ENCODE data around the gene ITFG1.
"Not testable (repeated sequence)": the region's sequence is repeated elsewhere in the genome, so short reads cannot be mapped to it uniquely, and the experiment has no call there.

Gene ITFG1

DNA sequence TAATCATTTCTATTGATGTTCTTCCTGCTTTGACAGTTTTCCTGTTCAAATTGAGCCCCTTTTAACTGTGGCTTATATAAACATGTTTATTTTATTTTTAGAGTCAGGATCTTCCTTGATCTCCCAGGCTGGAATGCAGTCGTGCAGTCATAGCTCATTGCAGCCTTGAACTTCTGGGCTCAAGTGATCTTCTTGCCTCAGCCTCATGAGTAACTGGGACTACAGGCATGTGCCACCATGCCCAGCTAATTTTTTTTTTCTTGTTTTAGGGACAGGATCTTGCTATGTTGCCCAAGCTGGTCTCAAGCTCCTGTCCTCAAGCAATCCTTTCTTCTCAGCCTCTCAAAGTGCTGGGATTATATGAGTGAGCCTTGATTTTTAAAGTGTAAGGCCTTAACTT is 14.9 kb upstream of the ITFG1 start:
- no peak for DNase-seq (ENCODE audit: low read depth)
- TF ChIP-seq, protein P1, sequence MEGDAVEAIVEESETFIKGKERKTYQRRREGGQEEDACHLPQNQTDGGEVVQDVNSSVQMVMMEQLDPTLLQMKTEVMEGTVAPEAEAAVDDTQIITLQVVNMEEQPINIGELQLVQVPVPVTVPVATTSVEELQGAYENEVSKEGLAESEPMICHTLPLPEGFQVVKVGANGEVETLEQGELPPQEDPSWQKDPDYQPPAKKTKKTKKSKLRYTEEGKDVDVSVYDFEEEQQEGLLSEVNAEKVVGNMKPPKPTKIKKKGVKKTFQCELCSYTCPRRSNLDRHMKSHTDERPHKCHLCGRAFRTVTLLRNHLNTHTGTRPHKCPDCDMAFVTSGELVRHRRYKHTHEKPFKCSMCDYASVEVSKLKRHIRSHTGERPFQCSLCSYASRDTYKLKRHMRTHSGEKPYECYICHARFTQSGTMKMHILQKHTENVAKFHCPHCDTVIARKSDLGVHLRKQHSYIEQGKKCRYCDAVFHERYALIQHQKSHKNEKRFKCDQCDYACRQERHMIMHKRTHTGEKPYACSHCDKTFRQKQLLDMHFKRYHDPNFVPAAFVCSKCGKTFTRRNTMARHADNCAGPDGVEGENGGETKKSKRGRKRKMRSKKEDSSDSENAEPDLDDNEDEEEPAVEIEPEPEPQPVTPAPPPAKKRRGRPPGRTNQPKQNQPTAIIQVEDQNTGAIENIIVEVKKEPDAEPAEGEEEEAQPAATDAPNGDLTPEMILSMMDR (IDR thresholded peaks at IDR 0.05; ENCODE audit: control insufficient read depth, insufficient read depth, low read depth, low read length, missing control alignments): no peak
- no peak overlapping the region for H3K4me3 ChIP-seq (ENCODE audit: control insufficient read depth, low read depth, low read length)

DNA sequence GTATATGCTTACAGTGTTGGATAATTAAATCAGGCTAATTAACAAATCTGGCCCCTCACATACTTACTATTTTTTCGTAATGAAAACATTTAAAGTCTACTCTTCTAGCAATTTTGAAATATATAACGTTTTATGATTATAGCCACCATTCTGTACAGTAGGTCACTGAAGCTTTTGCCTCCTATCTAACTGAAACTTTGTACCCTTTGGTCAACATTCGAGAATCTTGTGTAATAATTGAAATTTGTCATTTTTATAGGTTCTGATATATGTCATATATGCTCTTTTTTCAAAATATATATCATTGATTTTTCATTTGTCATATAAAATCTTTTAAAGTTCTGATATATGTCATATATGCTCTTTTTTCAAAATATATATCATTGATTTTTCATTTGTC is 12.9 kb upstream of the ITFG1 start:
- TF ChIP-seq, protein P1 (IDR thresholded peaks at IDR 0.05; ENCODE audit: control insufficient read depth, insufficient read depth, low read depth, low read length, missing control alignments): no peak
- H3K4me3 ChIP-seq (ENCODE audit: control insufficient read depth, low read depth, low read length): no peak overlapping the region
- no peak for DNase-seq (ENCODE audit: low read depth)

- DNase-seq (ENCODE audit: low read depth); H3K4me3 ChIP-seq (ENCODE audit: control insufficient read depth, low read depth, low read length): not testable (repeated sequence)
These were observed 12.1 kb upstream of the ITFG1 start for GRCh38 chr16:47473004-47473403.

DNA sequence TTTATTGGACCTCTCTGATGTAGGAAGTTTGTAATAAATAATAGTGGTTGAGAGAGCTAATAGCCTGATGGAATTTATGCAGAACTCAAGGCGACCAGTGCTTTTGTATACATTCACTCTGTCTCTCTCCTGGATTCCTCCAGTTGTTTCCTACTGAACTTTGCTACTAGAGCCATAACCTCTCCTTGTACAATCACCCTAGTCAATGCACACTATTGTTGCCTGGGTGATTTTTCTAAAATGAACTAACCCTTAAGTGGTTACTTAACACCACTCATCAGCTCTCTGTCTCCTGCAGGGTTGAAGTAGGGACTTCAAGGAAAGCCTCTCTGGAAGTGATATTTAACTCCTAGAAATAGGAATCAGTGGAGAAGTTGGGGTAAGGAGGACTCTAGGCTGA is 9.9 kb upstream of the ITFG1 start:
- TF ChIP-seq, protein P1 (IDR thresholded peaks at IDR 0.05; ENCODE audit: control insufficient read depth, insufficient read depth, low read depth, low read length, missing control alignments): no peak
- no peak overlapping the region for H3K4me3 ChIP-seq (ENCODE audit: control insufficient read depth, low read depth, low read length)
- DNase-seq (ENCODE audit: low read depth): no peak

GRCh38 chr16:47470211-47470610 is 9.3 kb upstream of the ITFG1 start:
- H3K4me3 ChIP-seq (ENCODE audit: control insufficient read depth, low read depth, low read length): no peak overlapping the region
- TF ChIP-seq, protein P1 (IDR thresholded peaks at IDR 0.05; ENCODE audit: control insufficient read depth, insufficient read depth, low read depth, low read length, missing control alignments): no peak
- no peak for DNase-seq (ENCODE audit: low read depth)

GRCh38 chr16:47469227-47469626 is 8.4 kb upstream of the ITFG1 start:
- DNase-seq (ENCODE audit: low read depth): no peak
- no peak overlapping the region for H3K4me3 ChIP-seq (ENCODE audit: control insufficient read depth, low read depth, low read length)
- TF ChIP-seq, protein P1 (IDR thresholded peaks at IDR 0.05; ENCODE audit: control insufficient read depth, insufficient read depth, low read depth, low read length, missing control alignments): no peak

DNA sequence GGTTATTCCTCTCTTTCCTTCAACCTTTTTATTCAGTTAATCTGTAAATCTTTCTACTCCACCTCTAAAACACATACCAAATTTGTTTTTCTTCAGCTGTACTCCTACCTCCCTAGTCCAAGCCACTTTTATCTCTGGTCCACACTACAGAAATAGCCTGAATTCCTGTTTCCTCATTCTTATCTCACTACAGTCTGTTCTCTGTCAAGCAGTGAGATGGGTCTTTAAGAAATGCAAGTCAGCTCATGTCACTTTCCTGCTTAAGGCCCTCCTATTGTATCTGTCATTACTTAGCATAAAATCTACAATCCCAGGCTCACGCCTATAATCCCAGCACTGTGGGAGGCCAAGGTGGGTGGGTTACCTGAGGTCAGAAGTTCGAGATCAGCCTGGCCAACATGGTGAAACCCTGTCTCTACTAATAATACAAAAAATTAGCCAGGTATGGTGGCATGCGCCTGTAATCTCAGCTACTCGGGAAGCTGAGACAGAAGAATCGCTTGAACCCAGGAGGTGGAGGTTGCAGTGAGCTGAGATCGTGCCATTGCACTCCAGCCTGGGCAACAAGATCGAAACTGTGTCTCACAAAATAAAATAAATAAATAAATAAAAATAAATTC is 7.3 kb upstream of the ITFG1 start:
- H3K4me3 ChIP-seq (ENCODE audit: control insufficient read depth, low read depth, low read length); DNase-seq (ENCODE audit: low read depth): not testable (repeated sequence)

GRCh38 chr16:47467501-47467900 is 6.6 kb upstream of the ITFG1 start:
- TF ChIP-seq, protein P1 (IDR thresholded peaks at IDR 0.05; ENCODE audit: control insufficient read depth, insufficient read depth, low read depth, low read length, missing control alignments): no peak
- no peak for DNase-seq (ENCODE audit: low read depth)
- H3K4me3 ChIP-seq (ENCODE audit: control insufficient read depth, low read depth, low read length): no peak overlapping the region
